Measurements from ENCODE around the gene KIAA1755. TPM values are rescaled to one million over a fixed set of nuclear protein-coding genes. Genes with fewer than 3 reads are reported as not detected.

Gene KIAA1755
- total RNA-seq, 4 donors from 2014 or later = 0.12 to 3.4 (median 0.39) TPM

DNA sequence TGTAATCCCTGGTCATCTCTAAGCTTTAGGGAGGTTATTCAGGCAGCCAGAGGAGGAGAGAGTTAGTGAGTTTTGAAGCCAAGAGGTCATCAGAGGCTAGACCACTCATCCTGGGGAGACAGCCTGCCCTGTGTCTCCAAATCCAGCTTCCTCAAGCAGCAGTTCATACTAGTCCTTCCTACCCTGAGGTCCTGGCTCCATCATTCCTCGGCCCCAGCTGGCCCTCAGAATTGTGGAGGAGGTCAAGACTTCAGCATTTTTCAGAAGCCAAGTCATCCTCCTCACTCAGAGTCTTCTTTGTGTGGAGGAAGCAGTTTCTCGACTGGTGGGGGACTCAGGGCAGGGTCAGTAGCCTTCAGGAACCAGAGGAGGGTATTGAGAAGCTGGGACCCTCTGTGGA lies 12.4 kb upstream of the KIAA1755 start:
- no peak for DNase-seq
- Histone ChIP-seq H3K9me3 (no peaks in the 10 kb centered on the region), H3K4me3 (no peak overlapping the region), H3K36me3 (no peaks in the 10 kb centered on the region), H3K4me1 (peaks cover 13 to 44% (median 24%) of the 10 kb centered on the region in 3 donors), H3K27me3 (no peaks in the 10 kb centered on the region), H3K27ac (peak overlapping the region in 1 of 4 donors; percentile 34)
- intact Hi-C loops (cut with DNase I) = no loop called here
- TF ChIP-seq, protein P1, sequence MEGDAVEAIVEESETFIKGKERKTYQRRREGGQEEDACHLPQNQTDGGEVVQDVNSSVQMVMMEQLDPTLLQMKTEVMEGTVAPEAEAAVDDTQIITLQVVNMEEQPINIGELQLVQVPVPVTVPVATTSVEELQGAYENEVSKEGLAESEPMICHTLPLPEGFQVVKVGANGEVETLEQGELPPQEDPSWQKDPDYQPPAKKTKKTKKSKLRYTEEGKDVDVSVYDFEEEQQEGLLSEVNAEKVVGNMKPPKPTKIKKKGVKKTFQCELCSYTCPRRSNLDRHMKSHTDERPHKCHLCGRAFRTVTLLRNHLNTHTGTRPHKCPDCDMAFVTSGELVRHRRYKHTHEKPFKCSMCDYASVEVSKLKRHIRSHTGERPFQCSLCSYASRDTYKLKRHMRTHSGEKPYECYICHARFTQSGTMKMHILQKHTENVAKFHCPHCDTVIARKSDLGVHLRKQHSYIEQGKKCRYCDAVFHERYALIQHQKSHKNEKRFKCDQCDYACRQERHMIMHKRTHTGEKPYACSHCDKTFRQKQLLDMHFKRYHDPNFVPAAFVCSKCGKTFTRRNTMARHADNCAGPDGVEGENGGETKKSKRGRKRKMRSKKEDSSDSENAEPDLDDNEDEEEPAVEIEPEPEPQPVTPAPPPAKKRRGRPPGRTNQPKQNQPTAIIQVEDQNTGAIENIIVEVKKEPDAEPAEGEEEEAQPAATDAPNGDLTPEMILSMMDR (IDR thresholded peaks at IDR 0.05) = no peak
- 67% methylated on average over 1 of the region's 2 CpGs; no CpG with 5 or more reads in 1 of the 2 donors for WGBS, 2 donors

DNA sequence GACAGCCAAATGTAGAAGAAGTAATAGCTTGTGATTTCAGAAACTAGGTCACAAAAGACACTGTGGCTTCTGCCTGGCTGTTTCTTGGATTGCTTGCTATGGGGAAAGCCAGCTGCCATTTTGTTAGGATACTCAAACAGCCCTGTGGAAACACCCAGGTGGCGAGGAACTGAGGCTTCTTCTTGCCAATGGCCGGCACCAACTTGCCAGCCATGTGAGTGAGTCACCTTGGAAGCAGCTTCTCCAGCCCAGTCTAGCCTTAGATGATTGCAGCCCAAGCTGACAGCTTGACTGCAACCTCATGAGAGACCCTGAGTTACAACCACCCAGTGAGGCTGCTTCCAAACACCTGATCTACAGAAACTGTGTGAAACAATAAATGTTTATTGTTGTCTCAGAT lies 11.9 kb upstream of the KIAA1755 start:
- Histone ChIP-seq H3K4me1 (peaks cover 13 to 44% (median 24%) of the 10 kb centered on the region in 3 donors), H3K36me3 (no peaks in the 10 kb centered on the region), H3K4me3 (no peak overlapping the region), H3K9me3 (no peaks in the 10 kb centered on the region), H3K27ac (peak overlapping the region in 2 of 4 donors; percentile 13 to 34), H3K27me3 (no peaks in the 10 kb centered on the region)
- TF ChIP-seq POLR2A (IDR thresholded peaks at IDR 0.05) = no peak
- TF ChIP-seq, protein P1 (IDR thresholded peaks at IDR 0.05) = no peak
- DNase-seq = no peak
- WGBS, 2 donors = 32 to 60% methylated on average over 1 to 2 of the region's 2 CpGs
- intact Hi-C loops (cut with DNase I) = no loop called here

DNA sequence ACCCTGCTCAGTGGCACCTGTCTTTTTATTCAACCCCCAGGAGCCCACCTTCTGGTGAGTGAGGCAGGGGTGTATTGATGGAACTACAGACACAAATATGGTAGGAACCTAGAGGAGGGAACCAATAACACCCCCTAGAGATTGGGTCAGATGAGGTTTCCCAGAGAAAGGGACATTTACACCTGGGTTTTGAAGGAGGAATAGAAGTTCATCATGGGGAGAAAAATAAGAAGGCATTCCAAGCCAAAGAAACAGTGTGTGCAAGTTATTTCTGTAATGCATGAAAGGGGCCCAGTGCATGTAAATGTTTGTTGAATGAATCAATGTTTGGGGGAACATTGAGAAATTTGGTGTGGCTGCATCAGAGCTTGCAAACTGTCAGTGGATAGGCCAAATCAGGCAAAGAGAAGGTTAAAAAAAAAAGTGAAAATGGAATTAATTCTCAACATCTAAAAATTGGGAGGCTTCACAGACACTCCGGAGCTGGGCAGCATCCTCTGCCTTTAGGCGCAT lies 11.1 kb upstream of the KIAA1755 start:
- intact Hi-C loops (cut with DNase I) = no loop called here
- no peak for DNase-seq
- WGBS, 2 donors = 90 to 94% methylated on average over 2 of the region's 2 CpGs
- peak overlapping the region in 3 of 4 donors; percentile 55 to 76 (median 75) for H3K27ac ChIP-seq
- no peaks in the 10 kb centered on the region for H3K27me3 ChIP-seq
- TF ChIP-seq, protein P1 (IDR thresholded peaks at IDR 0.05) = no peak
- TF ChIP-seq POLR2A (IDR thresholded peaks at IDR 0.05) = no peak
- no peaks in the 10 kb centered on the region for H3K36me3 ChIP-seq
- no peak overlapping the region for H3K4me3 ChIP-seq
- peaks cover 13 to 44% (median 24%) of the 10 kb centered on the region in 3 donors for H3K4me1 ChIP-seq
- no peaks in the 10 kb centered on the region for H3K9me3 ChIP-seq

DNA sequence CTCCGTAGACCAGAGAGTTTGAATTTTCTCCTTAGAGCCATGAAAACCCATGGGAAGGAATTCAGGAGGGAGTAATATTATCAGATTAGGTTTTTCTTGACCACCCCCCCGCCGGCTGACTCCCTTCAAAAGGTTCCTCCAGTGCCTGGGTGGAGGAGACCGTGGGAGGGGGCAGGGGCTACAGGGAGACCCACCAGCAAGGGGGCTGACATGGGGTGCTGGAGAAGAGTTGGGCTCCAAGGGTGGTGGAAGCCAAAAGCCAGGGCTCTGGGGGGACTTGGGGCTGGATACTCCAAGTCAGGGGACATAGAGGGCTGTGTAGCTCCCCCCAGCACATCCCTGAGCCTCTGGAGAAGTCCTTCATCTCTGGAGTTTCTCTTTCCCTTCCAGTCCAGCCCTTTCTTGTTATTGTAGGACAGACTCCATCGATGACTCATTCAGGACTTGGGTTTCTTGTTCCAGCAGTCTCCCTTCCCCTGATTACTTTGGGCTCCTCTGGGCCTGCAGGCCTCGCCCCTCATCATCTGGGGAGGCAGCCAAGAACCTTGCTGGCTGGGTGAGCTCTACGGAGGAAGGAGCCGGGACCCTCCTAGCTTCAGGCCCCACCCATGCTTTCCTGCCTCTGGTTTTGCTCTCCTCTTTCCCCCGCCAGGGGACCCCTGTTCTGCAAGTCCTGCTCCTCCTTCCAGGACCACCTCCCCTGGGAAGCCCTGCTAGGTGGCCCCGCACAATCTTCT lies 10.5 kb upstream of the KIAA1755 start:
- H3K9me3 ChIP-seq = no peaks in the 10 kb centered on the region
- H3K4me3 ChIP-seq = no peak overlapping the region
- H3K4me1 ChIP-seq = peaks cover 13 to 42% (median 23%) of the 10 kb centered on the region in 3 donors
- H3K27ac ChIP-seq = peak overlapping the region; percentile 19 to 76 (median 65)
- TF ChIP-seq POLR2A (IDR thresholded peaks at IDR 0.05) = no peak
- TF ChIP-seq, protein P1 (IDR thresholded peaks at IDR 0.05) = no peak
- intact Hi-C loops (cut with DNase I) = no loop called here
- WGBS, 2 donors = 50 to 54% methylated on average over 9 of the region's 10 CpGs
- H3K36me3 ChIP-seq = no peaks in the 10 kb centered on the region
- DNase-seq = no peak
- no peaks in the 10 kb centered on the region for H3K27me3 ChIP-seq

DNA sequence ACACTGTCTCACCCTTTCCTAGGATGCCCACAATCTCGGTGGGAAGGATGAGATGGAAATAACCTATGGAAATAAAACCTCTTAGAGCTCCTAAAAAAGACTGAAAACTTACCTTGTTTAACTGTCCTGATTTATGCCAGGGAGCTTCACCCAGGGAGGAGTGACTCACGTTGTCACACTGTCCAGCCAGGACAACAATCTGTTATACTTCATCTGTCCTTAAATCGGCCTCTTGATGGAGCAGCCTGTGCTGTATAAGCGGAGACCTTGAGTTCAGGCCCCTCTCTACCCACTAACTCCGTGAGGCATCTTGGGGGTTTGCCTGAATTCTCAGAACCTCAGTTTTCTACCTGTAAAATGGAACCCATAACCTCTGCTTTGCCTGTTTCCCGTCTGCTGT lies 9.2 kb upstream of the KIAA1755 start:
- no peak for TF ChIP-seq POLR2A (IDR thresholded peaks at IDR 0.05)
- TF ChIP-seq, protein P1 (IDR thresholded peaks at IDR 0.05) = no peak
- DNase-seq = no peak
- H3K27me3 ChIP-seq = no peaks in the 10 kb centered on the region
- no peaks in the 10 kb centered on the region for H3K36me3 ChIP-seq
- H3K4me3 ChIP-seq = no peak overlapping the region
- intact Hi-C loops (cut with DNase I) = no loop called here
- peaks cover 13 to 31% (median 16%) of the 10 kb centered on the region in 3 donors for H3K4me1 ChIP-seq
- no peak overlapping the region for H3K27ac ChIP-seq
- no peaks in the 10 kb centered on the region for H3K9me3 ChIP-seq
- WGBS, 2 donors = 73 to 76% methylated on average over 4 to 6 of the region's 6 CpGs
